Peyer's patch (tissue), 4 donors: Measurements from ENCODE around the gene BMP5.

Experiments used
- CTCF ChIP-seq, 6 experiments: fragments of 450-650 bp in 4 of 6; fragments of 200-600 bp in 2 of 6; sonication (generic) in 1 of 6; IDR thresholded peaks; one replicate each; pipeline ENCODE4 v1.5.1; 2017 to 2019; ENCODE audit warnings: antibody characterized with exemption in 6 of 6, mild to moderate bottlenecking in 3 of 6, moderate library complexity in 1 of 6
- POLR2A ChIP-seq, 2 donors: fragments of 450-650 bp; IDR thresholded peaks; one replicate each; pipeline ENCODE4 v1.5.1; 2017; ENCODE audit warnings: antibody characterized with exemption in 2 of 2, mild to moderate bottlenecking in 2 of 2, moderate library complexity in 2 of 2

- no peak for TF ChIP-seq CTCF (IDR thresholded peaks at IDR 0.05)
- TF ChIP-seq POLR2A (IDR thresholded peaks at IDR 0.05), result no peak
Observed at GRCh38 chr6:55705451-55706440, 169.6 kb downstream of the BMP5 start.
